GM10248 (cell line): ENCODE measurements around the gene ANKRD63.

Source experiments
- CTCF ChIA-PET: fragments of 300-600 bp; sonication (Branson Sonifier 250); formaldehyde crosslinking; extraction: SDS; loops from one replicate; lab custom pipeline; 2021; ENCODE audit warnings: antibody characterized with exemption; lab: Yijun Ruan, JAX
- POLR2A ChIA-PET: fragments of 350-650 bp; sonication (Branson Sonifier 250); formaldehyde crosslinking; extraction: SDS; loops from one replicate; lab custom pipeline; 2020; ENCODE audit warnings: antibody characterized with exemption; lab: Yijun Ruan, JAX
- DNase-seq: peaks from one replicate; pipeline ENCODE4 v3.0.0; 2012; ENCODE audit errors: extremely low spot score
- TF ChIP-seq, protein P1 (sequence below): IDR thresholded peaks from 2 replicates; pipeline ENCODE4 v1.5.1; 2012; ENCODE audit warnings: mild to moderate bottlenecking, low read depth; ENCODE audit errors: extremely low read depth, missing control alignments, control extremely low read depth

Gene ANKRD63

DNA sequence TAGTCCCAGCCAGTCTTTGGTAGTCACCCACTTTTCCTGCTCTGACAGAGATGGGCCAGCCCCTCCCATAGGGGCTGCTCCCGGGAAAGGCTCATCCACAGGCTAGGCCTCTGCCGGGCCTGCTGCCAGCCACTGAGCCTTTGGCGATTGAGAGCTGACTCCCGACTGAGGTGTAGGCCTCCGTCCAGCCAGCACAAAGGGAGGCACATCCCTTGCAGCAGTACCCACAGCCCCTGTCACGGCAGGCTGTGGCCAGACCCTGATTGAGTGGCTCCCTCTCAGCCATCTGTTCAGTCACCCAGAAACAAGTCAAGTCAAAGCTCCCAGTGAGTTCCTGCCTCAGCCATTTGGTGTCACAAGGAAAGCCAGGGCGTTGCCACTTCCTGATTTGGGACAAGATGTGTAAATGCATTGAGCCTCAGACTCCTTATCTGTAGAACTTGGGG lies 50.2 kb downstream of the ANKRD63 start:
- TF ChIP-seq, protein P1, sequence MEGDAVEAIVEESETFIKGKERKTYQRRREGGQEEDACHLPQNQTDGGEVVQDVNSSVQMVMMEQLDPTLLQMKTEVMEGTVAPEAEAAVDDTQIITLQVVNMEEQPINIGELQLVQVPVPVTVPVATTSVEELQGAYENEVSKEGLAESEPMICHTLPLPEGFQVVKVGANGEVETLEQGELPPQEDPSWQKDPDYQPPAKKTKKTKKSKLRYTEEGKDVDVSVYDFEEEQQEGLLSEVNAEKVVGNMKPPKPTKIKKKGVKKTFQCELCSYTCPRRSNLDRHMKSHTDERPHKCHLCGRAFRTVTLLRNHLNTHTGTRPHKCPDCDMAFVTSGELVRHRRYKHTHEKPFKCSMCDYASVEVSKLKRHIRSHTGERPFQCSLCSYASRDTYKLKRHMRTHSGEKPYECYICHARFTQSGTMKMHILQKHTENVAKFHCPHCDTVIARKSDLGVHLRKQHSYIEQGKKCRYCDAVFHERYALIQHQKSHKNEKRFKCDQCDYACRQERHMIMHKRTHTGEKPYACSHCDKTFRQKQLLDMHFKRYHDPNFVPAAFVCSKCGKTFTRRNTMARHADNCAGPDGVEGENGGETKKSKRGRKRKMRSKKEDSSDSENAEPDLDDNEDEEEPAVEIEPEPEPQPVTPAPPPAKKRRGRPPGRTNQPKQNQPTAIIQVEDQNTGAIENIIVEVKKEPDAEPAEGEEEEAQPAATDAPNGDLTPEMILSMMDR: no peak
- CTCF ChIA-PET: interaction anchor here (2.8 to 23.5 kb wide), 2 partner anchors 15 to 38 kb away, joined by 13 to 525 read pairs; no protein-coding TSS in a partner anchor
- no peak for DNase-seq
- POLR2A ChIA-PET: no interaction called here
